Left ventricle myocardium inferior (tissue), 1 donor: ENCODE data around the gene PIK3R5. TPM values are rescaled to one million over a fixed set of nuclear protein-coding genes. Genes with fewer than 3 reads are reported as not detected.

ENCODE experiments used
- DNase-seq: peaks from one replicate; pipeline ENCODE4 v3.0.0-alpha.2; 2020
- H3K27ac ChIP-seq: fragments of 200-600 bp; replicated peaks from 2 replicates; pipeline ENCODE4 v1.8.0; 2021
- H3K27me3 ChIP-seq: fragments of 200-600 bp; 2 replicates; pipeline ENCODE4 v1.8.0; 2021; ENCODE audit warnings: low read depth
- H3K36me3 ChIP-seq: fragments of 200-600 bp; 2 replicates; pipeline ENCODE4 v1.8.0; 2021
- H3K4me1 ChIP-seq: fragments of 200-600 bp; 2 replicates; pipeline ENCODE4 v1.8.0; 2021
- H3K4me3 ChIP-seq: fragments of 200-600 bp; 2 replicates; pipeline ENCODE4 v1.8.0; 2021; ENCODE audit warnings: mild to moderate bottlenecking, moderate library complexity
- H3K9me3 ChIP-seq: fragments of 200-600 bp; replicated peaks from 2 replicates; pipeline ENCODE4 v1.8.0; 2021
- CTCF ChIP-seq: fragments of 200-600 bp; IDR thresholded peaks from 2 replicates; pipeline ENCODE4 v1.8.0; 2021; ENCODE audit warnings: antibody characterized with exemption, mild to moderate bottlenecking, borderline replicate concordance
- intact Hi-C: fragments of 100-400 bp; cut with micrococcal nuclease; formaldehyde crosslinking; loops from one replicate; pipeline ENCODE4 v1.11.0; 2022
- total RNA-seq: library from RNA; stranded (reverse); fragmentation: NEBNext Ultra II Directional; extraction: Animal tissue kit (Norgen Biotek cat#: 25700); gene quantifications from one replicate; pipeline ENCODE4 v1.2.1, GENCODE V29; 2021
- donor health status: DM: no; HTN: yes; CAD: no; lungs with severe emphysema.

PIK3R5 gene
- total RNA-seq, 1 donor from 2014 or later: 2.7 TPM

GRCh38 chr17:8872036-8872704 is 93.3 kb downstream of the PIK3R5 start:
- intact Hi-C loops: no loop called here
- no peak for DNase-seq
- peaks cover 16% of the 10 kb centered on the region for H3K4me1 ChIP-seq
- H3K27me3 ChIP-seq: peaks cover 41% of the 10 kb centered on the region
- no peak overlapping the region for H3K4me3 ChIP-seq
- no peak overlapping the region for H3K27ac ChIP-seq
- TF ChIP-seq CTCF: no peak
- no peaks in the 10 kb centered on the region for H3K9me3 ChIP-seq
- no peaks in the 10 kb centered on the region for H3K36me3 ChIP-seq

GRCh38 chr17:8871081-8871581 is 94.4 kb downstream of the PIK3R5 start:
- H3K4me3 ChIP-seq: no peak overlapping the region
- intact Hi-C loops: no loop called here
- TF ChIP-seq CTCF: no peak
- DNase-seq: no peak
- H3K9me3 ChIP-seq: no peaks in the 10 kb centered on the region
- peaks cover 16% of the 10 kb centered on the region for H3K4me1 ChIP-seq
- H3K36me3 ChIP-seq: no peaks in the 10 kb centered on the region
- H3K27me3 ChIP-seq: peaks cover 34% of the 10 kb centered on the region
- no peak overlapping the region for H3K27ac ChIP-seq

GRCh38 chr17:8870406-8871040 is 95.0 kb downstream of the PIK3R5 start:
- no peak for DNase-seq
- no peak for TF ChIP-seq CTCF
- Histone ChIP-seq H3K4me3 (no peak overlapping the region), H3K36me3 (no peaks in the 10 kb centered on the region), H3K4me1 (peaks cover 19% of the 10 kb centered on the region), H3K9me3 (no peaks in the 10 kb centered on the region), H3K27ac (no peak overlapping the region), H3K27me3 (peaks cover 28% of the 10 kb centered on the region)
- intact Hi-C loops: no loop called here

GRCh38 chr17:8869114-8869815 is 96.2 kb downstream of the PIK3R5 start:
- Histone ChIP-seq H3K4me1 (peaks cover 19% of the 10 kb centered on the region), H3K27me3 (peaks cover 15% of the 10 kb centered on the region), H3K4me3 (no peak overlapping the region), H3K36me3 (no peaks in the 10 kb centered on the region), H3K27ac (no peak overlapping the region), H3K9me3 (no peaks in the 10 kb centered on the region)
- no peak for DNase-seq
- intact Hi-C loops: no loop called here
- no peak for TF ChIP-seq CTCF

- Histone ChIP-seq H3K36me3 (no peaks in the 10 kb centered on the region), H3K27ac (no peak overlapping the region), H3K4me3 (no peak overlapping the region), H3K4me1 (peaks cover 12% of the 10 kb centered on the region), H3K9me3 (no peaks in the 10 kb centered on the region), H3K27me3 (peaks cover 8% of the 10 kb centered on the region)
- TF ChIP-seq CTCF: no peak
- no peak for DNase-seq
- intact Hi-C loops: no loop called here
These were observed 97.0 kb downstream of the PIK3R5 start for GRCh38 chr17:8868529-8868951.
